ENCODE measurements around the gene RNF123. TPM values are rescaled to one million over a fixed set of nuclear protein-coding genes. Genes with fewer than 3 reads are reported as not detected.
A peak's percentile ranks its signal among the peaks of the same experiment; 100 is the strongest.

The RNF123 gene
- total RNA-seq, 1 experiment from 2014 or later = 55.0 TPM

DNA sequence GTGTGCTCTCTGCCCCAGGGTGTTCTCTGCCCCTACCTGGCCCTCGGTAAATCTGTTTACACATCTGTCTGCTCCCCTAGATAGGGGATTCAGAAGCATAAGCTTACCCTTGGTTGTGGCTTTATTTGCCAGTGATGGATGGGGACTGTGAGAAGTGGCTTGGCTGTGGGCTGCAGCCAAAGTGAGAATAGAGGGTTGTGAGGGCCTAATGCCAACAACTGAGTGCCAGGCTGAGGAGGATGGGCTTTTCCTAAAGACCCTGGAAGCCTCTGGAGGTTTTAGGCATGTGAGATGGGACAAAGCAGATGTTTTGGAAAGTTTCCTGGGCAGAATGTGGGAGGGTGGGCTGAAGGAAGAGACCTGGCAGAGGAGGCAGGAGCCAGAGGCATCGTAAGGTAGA, 30.6 kb upstream of the RNF123 start:
- no peak for DNase-seq (ENCODE audit: low spot score)

DNA sequence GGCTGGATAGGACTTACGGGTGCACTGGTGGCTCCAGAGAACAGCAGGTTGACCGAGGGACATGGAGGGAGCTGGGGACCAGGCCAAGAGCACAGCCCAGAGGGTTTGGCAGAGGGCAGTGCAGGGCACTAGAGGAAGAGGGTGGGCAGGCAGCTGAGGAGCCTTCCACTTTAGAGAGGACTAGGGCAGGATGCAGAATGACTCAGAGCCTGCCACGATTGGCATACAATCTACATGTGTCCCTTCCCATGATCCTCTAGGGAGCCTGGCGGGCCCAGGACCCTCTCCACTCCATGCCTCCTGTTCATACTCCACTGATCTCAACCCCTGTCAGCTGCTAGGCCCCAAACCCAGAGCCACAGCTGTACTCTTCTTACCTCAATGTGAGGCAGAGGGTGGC, 29.6 kb upstream of the RNF123 start:
- no peak for DNase-seq (ENCODE audit: low spot score)

DNA sequence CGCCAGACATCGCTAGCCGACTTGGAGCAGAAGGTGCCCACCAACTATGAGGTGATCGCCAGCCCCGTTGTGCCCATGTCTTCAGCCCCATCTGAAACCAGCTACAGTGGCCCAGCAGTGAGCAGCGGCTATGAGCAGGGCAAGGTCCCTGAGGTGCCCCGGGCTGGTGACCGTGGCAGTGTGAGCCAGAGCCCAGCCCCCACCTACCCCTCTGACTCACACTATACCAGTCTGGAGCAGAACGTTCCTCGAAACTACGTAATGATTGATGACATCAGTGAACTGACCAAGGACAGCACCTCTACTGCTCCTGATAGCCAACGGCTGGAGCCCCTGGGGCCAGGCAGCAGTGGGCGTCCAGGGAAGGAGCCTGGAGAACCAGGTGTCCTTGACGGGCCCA, 28.1 kb upstream of the RNF123 start:
- DNase-seq (ENCODE audit: low spot score) = no peak

DNA sequence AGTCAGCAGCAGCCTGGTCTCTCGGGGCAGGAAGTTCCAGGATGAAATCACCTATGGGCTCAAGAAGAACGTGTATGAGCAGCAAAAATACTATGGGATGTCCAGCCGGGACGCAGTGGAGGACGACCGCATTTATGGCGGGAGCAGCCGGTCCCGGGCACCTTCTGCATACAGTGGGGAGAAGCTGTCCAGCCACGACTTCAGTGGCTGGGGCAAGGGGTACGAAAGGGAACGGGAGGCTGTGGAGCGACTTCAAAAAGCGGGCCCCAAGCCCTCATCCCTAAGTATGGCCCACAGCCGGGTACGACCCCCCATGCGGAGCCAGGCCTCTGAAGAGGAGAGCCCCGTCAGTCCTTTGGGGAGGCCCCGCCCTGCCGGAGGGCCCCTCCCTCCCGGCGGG, 27.3 kb upstream of the RNF123 start:
- no peak for DNase-seq (ENCODE audit: low spot score)

DNA sequence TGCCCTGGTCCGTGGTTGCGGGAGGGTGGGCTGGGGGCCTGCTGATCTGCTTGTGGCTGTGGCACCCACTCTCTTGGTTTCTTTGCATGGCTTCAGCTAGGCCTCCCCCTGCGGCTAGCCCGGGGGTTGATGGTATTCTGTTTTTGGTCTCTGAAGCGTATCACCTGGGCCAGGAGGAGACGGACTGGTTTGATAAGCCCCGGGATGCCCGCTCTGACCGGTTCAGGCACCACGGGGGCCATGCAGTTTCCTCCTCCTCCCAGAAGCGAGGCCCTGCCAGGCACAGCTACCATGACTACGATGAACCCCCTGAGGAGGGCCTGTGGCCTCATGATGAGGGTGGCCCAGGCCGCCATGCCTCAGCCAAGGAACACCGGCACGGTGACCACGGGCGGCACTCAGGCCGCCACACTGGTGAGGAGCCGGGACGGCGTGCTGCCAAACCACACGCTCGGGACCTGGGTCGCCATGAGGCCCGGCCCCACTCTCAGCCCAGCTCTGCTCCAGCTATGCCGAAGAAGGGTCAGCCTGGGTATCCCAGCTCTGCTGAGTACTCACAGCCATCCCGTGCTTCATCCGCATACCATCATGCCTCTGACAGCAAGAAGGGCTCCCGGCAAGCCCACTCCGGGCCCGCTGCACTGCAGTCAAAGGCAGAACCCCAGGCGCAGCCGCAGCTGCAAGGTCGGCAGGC, 26.5 kb upstream of the RNF123 start:
- no peak for DNase-seq (ENCODE audit: low spot score)

DNA sequence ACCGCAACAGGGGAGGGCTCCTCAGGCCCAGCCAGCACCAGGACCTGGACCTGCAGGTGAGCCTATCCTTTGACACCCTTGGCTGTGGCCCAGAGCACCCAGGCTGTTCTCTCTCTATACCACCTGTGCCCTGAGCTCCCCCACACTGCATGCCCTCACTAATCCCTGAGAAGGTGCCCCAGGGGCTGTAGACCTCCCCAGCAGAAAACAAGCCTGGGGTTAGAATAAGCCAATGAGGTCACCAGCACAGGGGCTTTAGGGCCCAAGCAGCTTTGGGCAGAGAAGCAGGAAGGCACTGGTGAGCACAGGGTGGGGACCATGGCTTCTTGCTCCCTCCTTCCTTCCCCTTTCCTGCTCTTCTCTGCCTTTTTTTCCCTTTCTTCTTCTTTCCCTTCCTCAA, 25.5 kb upstream of the RNF123 start:
- no peak for DNase-seq (ENCODE audit: low spot score)

DNA sequence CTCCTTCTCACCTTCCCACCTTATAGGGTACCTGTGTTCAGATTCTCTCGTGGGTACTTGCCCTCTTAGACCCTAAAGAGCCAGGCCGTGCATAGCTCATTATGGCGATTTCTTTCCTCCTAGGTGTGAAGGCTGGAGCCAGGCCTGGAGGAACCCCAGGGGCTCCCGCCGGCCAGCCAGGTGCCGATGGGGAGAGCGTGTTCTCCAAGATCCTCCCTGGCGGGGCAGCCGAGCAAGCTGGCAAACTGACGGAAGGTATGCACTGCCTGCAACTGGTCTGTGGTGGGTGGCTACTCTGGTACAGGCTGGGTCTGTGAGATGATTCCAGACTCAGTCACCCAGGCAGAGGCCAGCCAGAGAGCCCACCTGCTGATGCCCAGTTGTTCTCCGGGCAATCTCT, 25.1 kb upstream of the RNF123 start:
- DNase-seq (ENCODE audit: low spot score) = no peak

DNA sequence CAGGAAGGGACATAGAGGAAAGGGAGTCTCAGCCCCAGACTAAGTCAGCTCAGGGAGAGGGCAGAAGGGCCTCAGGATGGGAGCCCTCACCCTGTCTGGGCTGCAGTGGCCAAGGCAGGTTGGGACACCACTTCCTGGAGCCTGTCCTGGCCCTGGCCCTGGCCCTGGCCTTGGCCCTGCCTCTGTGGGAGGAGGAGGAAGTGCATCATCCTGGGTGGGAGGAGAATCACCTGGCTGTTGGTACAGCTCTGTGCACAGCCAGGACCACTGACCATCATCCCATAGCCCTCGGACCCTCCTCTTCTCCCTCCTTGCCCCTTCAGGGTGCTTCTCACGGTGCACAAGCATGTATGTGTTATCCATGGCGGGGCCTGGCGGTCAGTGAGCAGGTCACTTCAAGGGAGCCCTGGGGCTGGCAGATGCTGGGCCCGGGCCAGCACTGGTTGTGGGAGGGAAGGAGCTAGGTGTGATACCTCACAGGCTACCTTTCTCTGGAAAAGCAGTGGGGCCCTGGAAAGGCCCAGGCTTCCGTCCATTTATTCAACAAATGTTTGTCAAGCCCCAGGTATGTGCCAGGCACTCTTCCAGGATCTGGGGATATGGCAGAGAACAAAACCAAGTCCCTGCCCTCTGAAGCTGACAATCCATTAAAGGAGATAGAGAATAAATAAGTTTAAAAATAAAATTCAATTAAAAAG, 23.4 kb upstream of the RNF123 start:
- no peak for DNase-seq (ENCODE audit: low spot score)

DNA sequence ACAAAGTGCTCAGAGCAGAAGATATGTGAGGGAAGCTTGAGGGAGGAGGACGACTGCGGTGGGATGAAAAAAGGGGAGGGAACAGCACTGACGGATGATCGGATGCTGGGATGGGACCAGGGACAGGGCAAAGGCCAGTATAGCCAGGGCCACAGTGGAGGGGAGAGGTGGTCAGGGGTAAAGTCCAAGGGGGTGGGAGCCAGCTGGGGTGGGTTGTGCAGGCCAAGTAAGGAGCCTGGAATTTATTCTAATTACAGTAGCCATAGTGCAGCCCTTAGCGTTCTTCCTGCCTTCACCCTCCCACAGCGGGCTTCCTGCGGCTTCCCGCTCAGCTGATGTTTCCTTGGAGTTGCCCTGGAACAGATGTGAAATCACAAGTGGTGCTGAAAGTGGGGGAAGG, 22.8 kb upstream of the RNF123 start:
- DNase-seq (ENCODE audit: low spot score) = no peak

DNA sequence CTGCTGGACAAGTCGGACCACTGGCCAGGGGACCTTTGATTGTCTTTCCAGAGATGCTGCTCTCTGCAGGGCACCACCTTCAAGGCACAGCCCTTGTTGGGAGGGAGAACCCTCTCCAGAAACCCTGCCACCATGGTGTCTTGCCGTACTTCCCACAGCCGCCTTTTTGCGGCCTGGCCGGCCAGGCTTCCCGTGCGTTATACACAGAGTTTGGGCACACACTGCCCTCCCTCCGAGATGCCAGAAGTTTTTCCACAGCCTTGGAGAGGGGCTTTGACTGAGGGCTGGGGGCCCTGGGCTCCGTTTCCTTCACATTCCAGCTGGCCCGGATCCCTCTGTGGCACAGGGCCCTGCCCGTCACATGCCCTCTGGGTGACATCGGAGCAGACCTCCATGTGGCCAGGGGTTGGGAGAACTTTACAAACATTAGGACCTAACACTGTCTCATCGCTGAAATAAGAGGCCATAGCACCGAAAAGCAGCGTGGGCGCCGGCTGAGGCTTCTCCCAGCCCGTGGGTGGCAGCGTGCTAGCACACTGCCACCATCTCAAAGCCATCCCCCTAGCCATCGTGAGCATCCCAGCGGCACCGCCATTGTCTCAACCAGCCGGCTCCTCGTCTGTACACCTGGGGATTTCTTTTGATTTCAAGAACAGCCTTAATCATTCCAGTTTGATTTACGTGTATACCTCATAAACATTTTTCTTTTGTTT, 21.5 kb upstream of the RNF123 start:
- DNase-seq (ENCODE audit: low spot score) = no peak

DNA sequence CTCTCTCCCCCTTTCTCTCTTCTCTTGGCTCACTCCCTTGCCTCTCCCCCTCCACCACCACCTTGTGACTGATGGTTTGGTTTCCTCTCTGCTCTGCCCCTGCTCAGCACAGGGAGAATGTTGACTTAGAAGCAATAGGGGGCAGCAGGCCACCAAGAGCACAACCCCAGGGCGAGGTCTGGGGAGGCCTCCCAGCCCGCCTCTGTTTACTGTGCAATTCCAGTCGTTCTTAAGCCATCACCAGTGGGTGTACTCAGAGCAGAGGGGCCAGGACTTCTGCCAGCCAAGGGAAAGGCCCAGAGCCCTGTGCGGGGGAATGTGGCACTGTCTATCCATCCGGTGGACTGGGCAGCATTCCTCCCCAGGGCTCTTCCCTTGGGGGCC, 21.0 kb upstream of the RNF123 start:
- DNase-seq (ENCODE audit: low spot score) = no peak

DNA sequence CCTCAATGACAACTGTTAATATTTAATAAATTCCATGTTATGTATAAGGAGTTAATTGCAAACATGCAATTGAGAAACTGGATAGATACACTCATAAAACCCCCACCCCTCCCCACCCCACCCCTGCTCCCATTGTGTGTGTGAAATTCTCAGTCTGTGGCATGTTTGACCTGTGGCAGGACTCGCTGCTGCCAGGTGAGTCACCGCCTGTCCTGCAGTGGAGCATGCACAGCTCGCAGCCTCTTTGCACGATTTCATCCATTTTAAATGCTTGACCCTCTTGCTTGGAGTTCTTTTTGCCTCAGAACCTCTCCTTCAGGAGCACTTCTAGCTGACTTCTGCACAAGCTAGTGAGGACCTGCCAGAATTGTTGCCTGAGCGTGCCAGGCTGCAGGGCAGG, 20.5 kb upstream of the RNF123 start:
- no peak for DNase-seq (ENCODE audit: low spot score)

DNA sequence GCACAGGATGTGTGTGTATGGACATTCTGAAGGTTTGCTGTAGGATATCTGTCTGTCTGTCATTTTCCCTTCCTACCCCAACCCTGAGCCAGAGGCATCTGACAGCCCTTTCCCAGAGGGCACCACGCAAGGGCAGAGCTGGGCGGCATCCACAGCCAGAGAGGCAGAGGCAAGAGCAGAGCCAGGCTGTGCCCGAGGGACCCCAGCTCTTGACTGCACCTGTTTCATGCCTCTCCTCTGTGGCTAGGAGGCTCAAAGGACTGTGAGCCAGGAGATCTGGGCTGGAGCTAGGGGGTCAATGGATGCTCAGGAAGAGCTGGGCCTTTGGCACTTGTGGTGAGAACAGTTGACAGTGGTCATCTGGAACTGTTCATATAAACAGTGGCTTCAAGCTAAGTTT, 20.0 kb upstream of the RNF123 start:
- DNase-seq (ENCODE audit: low spot score) = no peak

DNA sequence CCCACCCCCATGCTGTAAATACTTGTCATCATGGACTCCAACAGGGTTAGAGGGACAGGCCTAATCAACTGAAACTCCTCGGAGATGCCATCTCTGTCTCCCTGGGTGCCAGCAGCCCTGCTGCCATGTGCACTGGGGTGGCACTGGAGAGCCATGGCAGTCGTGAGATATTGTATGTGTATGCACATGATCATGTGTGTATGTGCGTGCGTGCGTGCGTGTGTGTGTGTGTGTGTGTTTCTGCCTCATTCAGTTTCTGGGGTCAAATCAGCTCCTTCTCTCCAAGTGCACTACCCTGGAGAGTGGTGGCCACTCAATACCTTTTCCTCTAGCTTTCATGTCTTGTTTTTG, 18.4 kb upstream of the RNF123 start:
- no peak for DNase-seq (ENCODE audit: low spot score)

DNA sequence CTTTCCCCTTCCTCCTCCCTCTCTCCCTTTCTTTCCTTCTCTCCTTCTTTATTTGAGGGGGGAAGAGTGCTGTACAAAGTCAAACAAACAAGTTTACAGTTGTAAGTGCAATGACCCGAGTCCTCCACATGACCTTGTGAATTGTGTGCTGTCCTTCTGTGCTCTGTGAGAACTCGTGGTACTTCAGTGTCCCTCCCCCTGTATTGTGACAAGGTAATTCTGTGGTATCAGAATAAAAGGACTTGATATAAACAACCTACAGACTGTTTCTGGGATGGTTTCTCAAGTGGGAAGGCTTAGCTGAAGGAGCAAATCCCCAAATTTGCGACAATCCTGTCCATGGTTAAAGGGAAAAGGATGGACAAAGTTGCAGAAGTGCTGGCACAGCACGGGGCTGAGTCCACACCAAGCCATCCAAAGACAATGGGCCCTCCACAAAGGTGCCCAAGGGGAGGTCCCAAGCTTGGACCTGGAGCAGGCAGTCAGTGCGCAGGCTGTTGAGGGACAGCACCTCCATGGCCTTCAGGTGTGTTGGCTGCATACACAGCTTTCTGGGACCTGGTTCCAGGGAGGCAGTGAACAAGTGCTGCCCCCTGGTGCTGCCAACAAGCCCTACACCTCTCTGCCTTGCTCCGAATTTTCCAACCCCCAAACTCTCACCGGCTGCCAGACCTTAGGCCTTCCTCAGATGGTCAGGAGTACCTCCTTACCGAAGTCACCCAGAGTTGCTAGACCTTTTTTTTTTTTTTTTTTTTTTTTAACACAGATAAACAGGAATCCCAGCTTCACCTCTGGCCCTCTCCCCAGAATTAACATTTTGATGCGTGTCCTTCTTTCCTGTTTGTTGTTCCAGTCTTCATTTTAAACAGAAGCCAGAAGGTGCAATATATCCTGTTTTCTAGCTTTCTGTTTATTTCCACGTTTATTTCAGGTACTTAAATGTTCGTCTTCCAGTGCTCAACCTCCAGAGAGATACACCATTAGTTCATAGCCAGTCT, 17.8 kb upstream of the RNF123 start:
- DNase-seq (ENCODE audit: low spot score) = peak; percentile 76

DNA sequence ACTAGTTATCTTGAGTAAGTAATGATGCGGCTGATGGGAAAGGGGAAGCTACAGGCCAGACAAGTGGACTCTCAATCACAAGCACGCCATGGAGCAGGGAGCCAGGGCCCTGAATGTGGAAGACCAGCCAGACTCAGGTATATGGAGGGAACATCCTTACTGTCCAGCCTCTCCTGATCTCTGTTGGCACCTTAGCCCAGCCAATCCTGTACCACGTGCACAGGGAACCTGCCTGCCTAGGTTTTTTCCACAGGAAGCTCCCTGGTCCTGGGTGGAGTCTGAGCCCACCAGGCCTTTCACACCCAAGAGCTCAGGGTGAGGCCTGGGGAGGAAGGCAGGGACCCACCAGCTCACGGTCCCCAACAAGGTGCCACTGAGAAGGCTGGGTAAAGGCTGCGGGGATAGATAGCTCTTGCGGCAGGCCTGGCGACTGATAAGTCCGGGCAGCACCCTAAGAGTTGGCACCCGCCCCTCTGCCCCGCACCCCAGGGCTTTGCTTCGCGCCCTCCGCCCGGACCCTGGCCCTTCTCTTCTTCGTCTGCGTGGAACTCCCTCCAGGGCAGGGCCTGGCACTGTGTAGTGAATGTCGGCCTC, 16.1 kb upstream of the RNF123 start:
- DNase-seq (ENCODE audit: low spot score) = no peak

DNA sequence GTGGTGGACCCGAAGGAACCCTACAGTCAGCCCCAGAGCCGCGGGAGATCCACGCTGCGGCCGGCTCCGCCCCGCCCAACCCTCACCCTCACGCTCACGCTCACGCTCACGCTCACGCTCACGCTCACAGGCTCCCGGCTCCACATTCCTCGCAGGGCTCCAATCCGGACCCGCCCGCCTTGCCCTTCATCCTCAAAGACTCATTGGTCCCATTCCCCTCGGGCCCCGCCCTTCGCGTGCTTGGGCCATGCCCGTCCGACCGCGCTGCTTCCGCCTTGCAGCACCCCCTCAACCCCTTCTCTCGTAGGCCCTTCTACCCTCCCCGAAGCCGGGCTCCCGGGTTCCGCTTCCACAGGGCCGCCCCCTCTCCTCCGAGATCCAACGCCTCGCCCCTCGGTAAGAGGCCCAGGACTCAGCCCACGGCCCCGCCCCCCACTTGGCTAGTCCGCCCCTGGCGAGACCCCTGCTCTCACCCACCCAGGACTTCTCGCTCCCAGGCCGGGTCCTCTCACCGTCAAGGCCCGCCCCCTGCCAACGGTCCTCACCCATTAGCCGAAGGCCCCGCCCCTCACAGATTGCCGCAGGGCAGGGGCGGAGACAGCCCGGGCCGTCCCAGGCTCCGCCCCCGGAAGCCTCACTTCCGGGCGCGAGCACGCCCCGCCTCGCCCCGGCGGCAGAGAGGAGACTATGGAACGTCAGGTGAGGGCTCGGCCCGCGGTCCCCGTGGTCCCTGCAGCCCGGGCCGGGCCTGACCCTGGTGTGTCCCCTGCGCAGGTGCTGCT, 15.5 kb upstream of the RNF123 start, which contains the start of gene APEH:
TSS of gene APEH (plus strand) at position 637 of the 782 bp plus-strand sequence. CDS start at position 688, 51 bp downstream.
- DNase-seq (ENCODE audit: low spot score) = peak; percentile 93

DNA sequence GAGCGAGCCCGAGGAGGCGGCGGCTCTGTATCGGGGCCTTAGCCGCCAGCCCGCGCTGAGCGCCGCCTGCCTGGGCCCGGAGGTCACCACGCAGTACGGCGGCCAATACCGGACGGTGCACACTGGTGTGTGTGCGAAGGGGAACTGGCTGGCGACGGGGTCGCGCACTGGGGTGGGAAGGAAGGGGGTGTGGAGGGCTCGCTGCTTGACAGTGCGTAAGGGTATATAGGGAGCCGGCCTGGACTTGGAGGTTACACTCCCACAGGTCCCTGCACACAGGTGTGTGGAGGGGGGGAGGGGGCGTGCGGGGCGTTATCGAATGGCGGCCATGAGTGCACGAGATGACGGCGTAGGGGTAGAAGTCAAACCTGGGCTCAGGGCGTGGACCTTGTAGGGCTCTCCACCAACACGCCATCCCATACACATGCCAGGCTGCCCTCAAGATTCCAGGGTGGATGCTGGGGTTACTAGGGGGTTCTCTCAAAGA, 14.8 kb upstream of the RNF123 start:
- DNase-seq (ENCODE audit: low spot score) = no peak

DNA sequence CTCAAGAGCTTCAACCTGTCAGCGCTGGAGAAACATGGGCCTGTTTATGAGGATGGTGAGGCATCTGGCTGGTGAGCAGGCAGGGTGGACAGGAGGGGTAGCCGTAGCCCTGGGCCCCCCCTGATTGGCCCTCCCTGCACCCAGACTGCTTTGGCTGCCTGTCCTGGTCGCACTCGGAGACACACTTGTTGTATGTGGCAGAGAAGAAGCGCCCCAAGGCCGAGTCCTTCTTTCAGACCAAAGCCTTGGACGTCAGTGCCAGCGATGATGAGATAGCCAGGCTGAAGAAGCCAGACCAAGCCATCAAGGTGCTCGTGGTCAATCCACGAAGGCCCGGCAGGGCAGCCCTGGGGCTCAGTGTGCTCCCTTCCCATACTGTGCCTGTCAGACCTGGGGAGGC, 13.4 kb upstream of the RNF123 start:
- DNase-seq (ENCODE audit: low spot score) = no peak

DNA sequence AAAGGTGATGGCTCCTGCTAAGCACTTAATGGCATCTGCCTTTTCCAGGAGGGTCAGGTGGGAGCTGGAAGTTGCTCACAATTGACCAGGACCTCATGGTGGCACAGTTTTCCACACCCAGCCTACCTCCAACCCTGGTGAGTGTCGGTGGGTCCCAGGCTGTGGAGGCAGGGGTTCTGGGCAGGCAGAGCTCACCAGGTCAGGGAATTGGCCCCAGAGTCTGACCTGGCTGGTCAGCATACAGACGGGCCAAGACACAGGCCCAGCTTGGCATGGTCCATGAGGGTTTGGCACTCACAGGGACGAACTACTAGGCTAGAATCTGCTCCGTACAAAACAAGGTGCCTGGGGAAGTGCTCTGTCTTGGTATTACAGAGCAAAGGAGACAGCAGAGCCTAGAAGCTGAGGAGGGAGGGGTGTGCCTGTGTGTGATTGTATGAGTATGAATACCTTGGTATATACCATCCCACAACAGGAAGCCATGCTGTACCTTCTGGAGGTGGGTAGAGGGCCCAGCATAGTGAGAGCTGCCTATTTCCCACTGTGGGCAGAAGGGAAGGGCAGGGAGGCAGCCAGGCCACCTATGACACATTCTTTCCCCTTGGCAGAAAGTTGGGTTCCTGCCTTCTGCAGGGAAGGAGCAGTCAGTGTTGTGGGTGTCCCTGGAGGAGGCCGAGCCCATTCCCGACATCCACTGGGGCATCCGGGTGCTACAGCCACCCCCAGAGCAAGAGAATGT, 8.7 kb upstream of the RNF123 start:
- DNase-seq (ENCODE audit: low spot score) = no peak

Data from A172 (cell line).